ENCODE data around the gene DIDO1. TPM values are rescaled to one million over a fixed set of nuclear protein-coding genes. Genes with fewer than 3 reads are reported as not detected.

DIDO1 gene
- total RNA-seq, 2 experiments from 2014 or later, result 51.9 to 54.3 TPM

DNA sequence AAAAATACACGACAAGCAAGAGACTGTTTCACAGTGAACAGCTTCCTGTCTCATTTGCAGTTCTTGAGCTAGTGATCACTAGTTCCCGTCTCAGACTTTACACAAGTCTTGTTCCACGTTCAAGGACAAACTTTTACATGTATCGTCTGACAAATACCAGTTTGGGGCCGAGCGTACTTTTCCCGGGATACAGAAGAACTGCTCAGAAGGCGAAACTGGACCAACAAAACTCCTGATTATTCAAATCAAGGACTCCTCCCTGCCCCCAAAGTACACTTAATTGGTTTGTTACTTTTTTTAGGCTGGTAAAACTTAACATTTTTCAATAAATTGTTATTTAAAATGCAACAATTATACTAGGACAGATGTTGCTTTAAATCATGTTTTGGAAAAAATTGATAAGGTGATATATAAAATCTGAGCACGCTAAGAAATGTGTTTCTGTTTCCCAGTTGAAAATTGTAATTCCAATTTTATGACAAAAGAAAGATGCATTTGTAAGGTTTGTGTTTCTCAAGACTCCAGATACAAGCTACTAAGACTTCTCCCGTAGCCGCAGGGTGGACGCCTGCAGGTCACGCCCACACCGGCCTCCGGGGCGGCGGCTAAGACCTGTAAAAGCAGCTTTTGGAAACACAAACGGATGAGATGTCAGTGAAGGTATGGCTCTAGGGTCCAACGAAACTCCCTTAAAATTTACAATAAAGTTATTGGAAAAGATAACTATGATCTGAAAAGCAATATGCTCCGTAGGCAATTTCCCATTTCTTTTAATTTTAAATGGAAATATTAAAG, 47.9 kb downstream of the DIDO1 start:
- DNase-seq (no peak), ATAC-seq (ENCODE audit: poor library complexity) (no peak)
- Mint-ChIP-seq H3K27me3 (no peaks in the 10 kb centered on the region), H3K4me3 (no peak overlapping the region), H3K36me3 (ENCODE audit: low read depth) (peaks cover 18% of the 10 kb centered on the region), H3K9me3 (no peaks in the 10 kb centered on the region), H3K27ac (peak overlapping the region; percentile 61), H3K4me1 (ENCODE audit: low read depth) (peaks cover 25% of the 10 kb centered on the region)
- ChIA-PET CTCF (no interaction called here), POLR2A (interaction anchor here (0.6 to 1.6 kb wide), 2 partner anchors 13 to 33 kb away, joined by 3 read pairs; no protein-coding TSS in a partner anchor)
- Histone ChIP-seq H3K4me3 (ENCODE audit: low read length) (no peak overlapping the region), H3K4me1 (ENCODE audit: insufficient read depth, low read length) (peaks cover 25% of the 10 kb centered on the region), H3K9me3 (ENCODE audit: control insufficient read depth in 1 of 2, insufficient read depth in 1 of 2, low read length in 2 of 2) (no peaks in the 10 kb centered on the region), H3K36me3 (ENCODE audit: insufficient read depth, low read length) (peaks cover 22% of the 10 kb centered on the region), H3K27me3 (ENCODE audit: control insufficient read depth in 1 of 2, insufficient read depth in 2 of 2, low read length in 2 of 2) (no peaks in the 10 kb centered on the region), H3K27ac (ENCODE audit: low read depth in 1 of 2, low read length in 2 of 2) (no peak overlapping the region)
- intact Hi-C loops (cut with DNase I, micrococcal nuclease), result no loop called here
- no peak for TF ChIP-seq CTCF (IDR thresholded peaks at IDR 0.05)

DNA sequence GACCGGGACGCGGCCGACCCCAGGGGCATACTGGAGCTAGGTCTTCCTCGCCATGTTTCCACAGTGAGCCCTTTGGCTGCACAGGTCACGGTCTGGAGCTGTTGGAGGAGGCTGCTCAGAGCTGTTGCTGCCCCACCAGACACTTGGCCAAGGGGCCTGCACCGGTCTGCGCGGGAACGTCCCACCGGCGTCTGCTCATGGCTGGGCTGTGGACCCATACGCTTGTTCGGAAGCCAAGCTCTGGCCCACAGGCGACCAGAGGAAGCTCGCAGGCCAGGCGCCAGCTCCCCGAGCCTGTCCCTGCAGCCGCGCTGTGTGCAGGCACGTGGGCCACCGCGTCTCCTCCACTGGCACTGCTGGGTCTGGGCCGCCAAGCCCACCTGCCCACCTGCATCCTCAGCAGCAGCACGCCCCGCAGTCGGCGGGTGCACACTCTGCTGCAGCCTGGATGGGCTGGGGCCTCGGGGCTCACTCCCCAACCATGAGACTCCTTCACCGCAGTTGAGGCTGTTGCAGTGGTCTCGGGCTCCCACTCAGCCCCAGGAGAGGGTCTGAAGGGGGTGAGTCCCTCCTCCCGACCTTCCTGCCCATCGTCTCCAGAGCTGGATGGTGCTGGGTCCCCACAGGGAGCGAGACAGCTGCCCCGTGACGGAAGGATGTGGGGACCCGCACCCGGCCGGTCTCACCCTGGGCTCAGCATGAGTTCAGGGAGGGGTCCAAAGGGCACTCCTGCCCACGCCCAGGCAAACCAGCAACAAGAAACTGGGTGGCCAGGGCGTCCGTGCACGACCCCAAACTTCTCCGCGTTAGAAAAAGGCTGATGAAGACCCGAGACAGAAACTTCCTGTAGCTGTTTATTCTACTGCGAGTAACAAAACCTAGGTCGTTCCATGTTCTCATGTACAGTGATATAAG, 49.1 kb downstream of the DIDO1 start:
- H3K9me3 Mint-ChIP-seq, result no peaks in the 10 kb centered on the region
- peaks cover 17% of the 10 kb centered on the region for H3K36me3 Mint-ChIP-seq (ENCODE audit: low read depth)
- Histone ChIP-seq H3K4me3 (ENCODE audit: low read length) (no peak overlapping the region), H3K9me3 (ENCODE audit: control insufficient read depth in 1 of 2, insufficient read depth in 1 of 2, low read length in 2 of 2) (no peaks in the 10 kb centered on the region), H3K27ac (ENCODE audit: low read depth in 1 of 2, low read length in 2 of 2) (no peak overlapping the region), H3K36me3 (ENCODE audit: insufficient read depth, low read length) (peaks cover 21% of the 10 kb centered on the region), H3K27me3 (ENCODE audit: control insufficient read depth in 1 of 2, insufficient read depth in 2 of 2, low read length in 2 of 2) (peaks cover 0 to 5% of the 10 kb centered on the region in 2 experiments), H3K4me1 (ENCODE audit: insufficient read depth, low read length) (peaks cover 30% of the 10 kb centered on the region)
- ATAC-seq (ENCODE audit: poor library complexity) (peak; percentile 44), DNase-seq (peak in 1 of 14 experiments; percentile 27)
- TF ChIP-seq CTCF (IDR thresholded peaks at IDR 0.05), result no peak
- intact Hi-C loops (cut with DNase I, micrococcal nuclease), result no loop called here
- ChIA-PET POLR2A (interaction anchor here (1.1 to 3.0 kb wide), 4 partner anchors 14 to 230 kb away, joined by 3 to 16 read pairs (median 3); no protein-coding TSS in a partner anchor), CTCF (no interaction called here)
- peak overlapping the region; percentile 61 for H3K27ac Mint-ChIP-seq
- H3K4me1 Mint-ChIP-seq (ENCODE audit: low read depth), result peaks cover 28% of the 10 kb centered on the region
- peak overlapping the region; percentile 20 for H3K4me3 Mint-ChIP-seq
- H3K27me3 Mint-ChIP-seq, result no peaks in the 10 kb centered on the region

- Histone ChIP-seq H3K36me3 (ENCODE audit: insufficient read depth, low read length) (peaks cover 14% of the 10 kb centered on the region), H3K27ac (ENCODE audit: low read depth in 1 of 2, low read length in 2 of 2) (peak overlapping the region in 1 of 2 donors; percentile 25), H3K27me3 (ENCODE audit: control insufficient read depth in 1 of 2, insufficient read depth in 2 of 2, low read length in 2 of 2) (peaks cover 0 to 5% of the 10 kb centered on the region in 2 experiments), H3K9me3 (ENCODE audit: control insufficient read depth in 1 of 2, insufficient read depth in 1 of 2, low read length in 2 of 2) (no peaks in the 10 kb centered on the region), H3K4me3 (ENCODE audit: low read length) (no peak overlapping the region), H3K4me1 (ENCODE audit: insufficient read depth, low read length) (peaks cover 30% of the 10 kb centered on the region)
- Mint-ChIP-seq H3K27ac (peak overlapping the region; percentile 44), H3K27me3 (no peaks in the 10 kb centered on the region), H3K36me3 (ENCODE audit: low read depth) (peaks cover 11% of the 10 kb centered on the region), H3K4me1 (ENCODE audit: low read depth) (peaks cover 28% of the 10 kb centered on the region), H3K4me3 (no peak overlapping the region), H3K9me3 (no peaks in the 10 kb centered on the region)
- intact Hi-C loops (cut with DNase I, micrococcal nuclease), result no loop called here
- CTCF ChIA-PET, result no interaction called here
- ATAC-seq (ENCODE audit: poor library complexity) (no peak), DNase-seq (peak in 1 of 14 experiments; percentile 25)
- no peak for TF ChIP-seq CTCF (IDR thresholded peaks at IDR 0.05)
- POLR2A ChIA-PET, result interaction anchor here (1.1 to 3.0 kb wide), 4 partner anchors 15 to 231 kb away, joined by 3 to 16 read pairs (median 3); no protein-coding TSS in a partner anchor
Measured at GRCh38 chr20:62876501-62876901, 49.8 kb downstream of the DIDO1 start.
